LNCaP clone FGC (cell line): ENCODE data around the gene PRKCQ.
"Not testable (repeated sequence)": the region's sequence is repeated elsewhere in the genome, so short reads cannot be mapped to it uniquely, and the experiment has no call there.

Source experiments
- DNase-seq: peaks from one replicate; pipeline ENCODE4 v3.0.0-alpha.2; 2011; ENCODE audit warnings: low read depth
- H3K4me3 ChIP-seq: 2 replicates; pipeline ENCODE4 v1.5.1; 2011; ENCODE audit warnings: mild to moderate bottlenecking, low read depth, low read length, control low read depth
- TF ChIP-seq, protein P1 (sequence below): IDR thresholded peaks from 2 replicates; pipeline ENCODE4 v1.5.1; 2012; ENCODE audit warnings: mild to moderate bottlenecking; ENCODE audit not compliant: control insufficient read depth, insufficient read depth; ENCODE audit errors: extremely low read depth

The PRKCQ gene

DNA sequence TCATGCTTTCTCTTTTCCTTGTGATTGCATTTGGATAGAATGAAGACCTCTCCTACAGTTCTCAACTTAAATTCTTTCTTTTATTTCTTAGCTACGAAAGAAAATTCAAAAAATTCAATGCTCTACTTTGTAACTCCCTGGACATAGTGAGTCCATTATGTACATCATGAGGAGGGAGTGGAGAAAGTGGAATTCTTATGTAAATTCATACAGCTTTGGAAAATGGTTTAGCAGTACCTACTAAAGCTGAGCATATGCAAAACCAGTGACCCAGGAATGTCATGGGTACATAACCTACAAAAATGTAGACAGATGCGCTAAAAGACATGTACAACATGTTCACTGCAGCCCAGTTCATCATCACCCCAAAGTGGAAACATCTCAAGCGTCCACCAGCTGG, 8.8 kb upstream of the PRKCQ start:
- no peak overlapping the region for H3K4me3 ChIP-seq
- DNase-seq, result no peak

DNA sequence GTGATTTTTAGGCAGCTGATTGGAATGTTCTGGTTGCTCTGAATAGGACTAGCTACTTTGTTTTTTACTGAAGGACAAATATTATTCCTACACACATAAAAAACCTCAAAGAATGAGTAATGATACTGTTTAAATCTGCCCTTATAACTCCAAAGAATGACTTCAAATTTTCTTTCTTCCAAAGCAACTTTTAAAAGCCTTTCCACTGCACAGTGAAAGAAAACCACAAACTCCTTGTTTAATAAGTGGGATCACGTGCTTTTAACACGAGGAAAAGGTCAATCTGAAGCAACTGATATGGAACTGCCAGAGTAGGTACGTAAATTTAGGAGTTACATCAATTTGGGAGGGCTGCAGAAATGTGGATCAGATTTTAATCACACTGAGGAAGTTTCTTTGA, 8.0 kb upstream of the PRKCQ start:
- TF ChIP-seq, protein P1, sequence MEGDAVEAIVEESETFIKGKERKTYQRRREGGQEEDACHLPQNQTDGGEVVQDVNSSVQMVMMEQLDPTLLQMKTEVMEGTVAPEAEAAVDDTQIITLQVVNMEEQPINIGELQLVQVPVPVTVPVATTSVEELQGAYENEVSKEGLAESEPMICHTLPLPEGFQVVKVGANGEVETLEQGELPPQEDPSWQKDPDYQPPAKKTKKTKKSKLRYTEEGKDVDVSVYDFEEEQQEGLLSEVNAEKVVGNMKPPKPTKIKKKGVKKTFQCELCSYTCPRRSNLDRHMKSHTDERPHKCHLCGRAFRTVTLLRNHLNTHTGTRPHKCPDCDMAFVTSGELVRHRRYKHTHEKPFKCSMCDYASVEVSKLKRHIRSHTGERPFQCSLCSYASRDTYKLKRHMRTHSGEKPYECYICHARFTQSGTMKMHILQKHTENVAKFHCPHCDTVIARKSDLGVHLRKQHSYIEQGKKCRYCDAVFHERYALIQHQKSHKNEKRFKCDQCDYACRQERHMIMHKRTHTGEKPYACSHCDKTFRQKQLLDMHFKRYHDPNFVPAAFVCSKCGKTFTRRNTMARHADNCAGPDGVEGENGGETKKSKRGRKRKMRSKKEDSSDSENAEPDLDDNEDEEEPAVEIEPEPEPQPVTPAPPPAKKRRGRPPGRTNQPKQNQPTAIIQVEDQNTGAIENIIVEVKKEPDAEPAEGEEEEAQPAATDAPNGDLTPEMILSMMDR, result no peak
- DNase-seq, result no peak

More for the DNA sequence above, 8.8 kb upstream of the PRKCQ start:
- TF ChIP-seq, protein P1, result no peak

DNA sequence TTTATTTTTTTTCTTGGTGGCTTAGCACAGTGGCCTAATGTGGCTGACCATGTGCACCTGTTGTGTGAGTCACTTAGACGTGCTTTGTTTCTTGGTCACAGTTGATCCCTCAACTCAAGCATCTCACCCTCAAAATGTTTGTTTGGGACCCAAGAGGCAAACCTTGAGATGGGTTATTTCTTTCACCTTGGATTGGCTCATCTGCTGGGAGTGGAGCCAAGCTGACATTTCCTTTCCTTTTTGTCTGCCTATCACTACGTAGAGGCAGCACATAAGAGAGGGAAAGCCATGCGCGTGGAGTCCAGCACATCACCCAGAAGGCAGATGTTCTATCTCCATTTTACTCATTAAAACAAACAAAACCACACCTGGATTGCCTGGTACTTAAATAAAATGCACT, 6.4 kb upstream of the PRKCQ start:
- no peak overlapping the region for H3K4me3 ChIP-seq
- TF ChIP-seq, protein P1, result no peak
- no peak for DNase-seq

More for the DNA sequence above, 8.0 kb upstream of the PRKCQ start:
- no peak overlapping the region for H3K4me3 ChIP-seq

DNA sequence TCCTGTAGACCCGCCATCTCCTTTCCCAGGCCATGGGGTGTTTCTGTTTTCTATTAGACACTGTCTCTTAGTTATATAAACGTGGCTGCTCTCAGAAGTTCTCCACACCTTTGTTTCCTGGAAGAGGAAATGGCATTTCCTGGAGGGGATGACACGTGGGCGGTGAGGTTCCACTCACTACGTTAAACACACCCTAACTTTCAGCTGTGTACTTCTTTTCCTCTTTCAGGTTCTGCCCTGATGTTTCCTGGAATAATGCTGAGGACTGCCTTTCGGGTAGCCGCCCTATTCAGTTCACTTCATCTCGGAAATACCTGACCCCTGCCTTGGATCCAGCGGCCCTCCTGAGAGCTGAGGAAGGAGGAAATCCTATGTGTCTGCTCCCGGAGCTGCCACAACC, 3.4 kb upstream of the PRKCQ start:
- no peak for DNase-seq
- TF ChIP-seq, protein P1, result no peak
- H3K4me3 ChIP-seq, result no peak overlapping the region

DNA sequence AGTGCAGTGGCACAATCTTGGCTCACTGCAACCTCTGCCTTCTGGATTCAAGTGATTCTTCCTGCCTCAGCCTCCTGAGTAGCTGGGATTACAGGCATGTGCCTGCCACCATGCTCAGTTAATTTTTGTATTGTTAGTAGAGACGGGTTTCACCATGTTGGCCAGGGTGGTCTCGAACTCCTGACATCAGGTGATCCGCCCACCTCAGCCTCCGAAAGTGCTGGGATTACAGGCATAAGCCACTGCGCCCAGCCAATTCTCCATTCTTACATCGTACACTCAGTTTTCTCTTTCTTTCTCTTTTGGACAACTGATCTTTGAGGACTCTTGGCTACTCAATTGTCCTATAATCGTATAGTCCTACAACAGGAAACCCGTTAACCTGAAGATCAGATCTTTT, 2.8 kb upstream of the PRKCQ start:
- H3K4me3 ChIP-seq, DNase-seq: not testable (repeated sequence)

DNA sequence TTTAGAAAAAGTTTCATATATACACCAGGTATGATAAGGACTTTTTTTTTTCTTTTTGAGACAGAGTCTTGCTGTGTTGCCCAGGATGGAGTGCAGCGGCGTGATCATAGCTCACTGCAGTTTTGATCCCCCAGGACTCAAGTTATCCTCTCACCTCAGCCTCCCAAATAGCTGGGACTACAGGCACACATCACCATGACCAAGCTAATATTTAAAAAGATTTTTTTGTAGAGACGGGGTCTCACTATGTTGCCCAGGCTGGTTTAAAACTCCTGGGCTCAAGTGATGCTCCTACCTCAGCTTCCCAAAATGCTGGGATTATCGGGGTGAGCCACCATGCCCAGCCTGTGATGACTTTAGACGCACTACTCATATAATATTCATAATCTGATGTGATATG, 2.2 kb upstream of the PRKCQ start:
- TF ChIP-seq, protein P1, result no peak
- no peak for DNase-seq
- no peak overlapping the region for H3K4me3 ChIP-seq

DNA sequence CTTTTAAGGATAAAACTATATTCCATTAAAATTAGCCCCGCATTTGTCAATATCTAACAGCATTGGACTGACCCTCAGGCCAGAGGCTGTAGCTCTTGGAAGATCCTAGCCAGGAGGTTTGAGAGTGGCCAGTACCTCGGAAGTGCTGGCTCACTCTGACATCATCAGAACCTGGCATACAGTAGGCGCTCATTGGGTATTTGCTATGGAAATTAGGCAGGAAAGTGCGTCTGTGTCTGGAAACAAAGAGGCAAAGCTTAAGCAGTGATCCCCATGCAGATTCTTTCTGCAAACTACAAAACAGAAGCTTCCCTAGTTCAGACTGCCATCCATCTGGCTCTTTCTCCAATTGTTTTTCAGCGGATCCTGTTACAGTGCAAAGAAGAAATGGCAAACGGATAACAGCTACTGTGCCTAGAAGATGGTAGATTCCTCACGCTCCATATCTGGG, 1.7 kb upstream of the PRKCQ start:
- DNase-seq, result no peak
- H3K4me3 ChIP-seq, result no peak overlapping the region
- TF ChIP-seq, protein P1, result no peak

DNA sequence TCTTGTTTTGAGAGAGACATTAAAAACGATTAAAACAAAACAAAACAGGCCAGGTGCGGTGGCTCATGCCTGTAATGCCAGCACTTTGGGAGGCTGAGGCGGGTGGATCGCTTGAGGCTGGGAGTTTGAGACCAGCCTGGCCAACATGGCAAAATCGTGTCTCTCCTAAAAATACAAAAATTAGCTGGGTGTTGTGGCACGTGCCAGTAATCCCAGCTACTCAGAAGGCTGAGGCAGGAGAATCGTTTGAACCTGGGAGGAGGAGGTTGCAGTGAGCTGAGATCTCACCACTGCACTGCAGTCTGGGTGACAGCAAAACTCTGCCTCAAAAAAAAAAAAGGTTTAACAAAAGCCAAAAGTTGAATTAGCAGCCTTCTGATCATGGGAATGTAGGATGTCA, 1.1 kb upstream of the PRKCQ start:
- DNase-seq, H3K4me3 ChIP-seq: not testable (repeated sequence)
